GM10248 (cell line): Measurements from ENCODE around the gene LFNG.

Experiments
- CTCF ChIA-PET: fragments of 300-600 bp; sonication (Branson Sonifier 250); formaldehyde crosslinking; extraction: SDS; loops from one replicate; lab custom pipeline; 2021; ENCODE audit warnings: antibody characterized with exemption; lab: Yijun Ruan, JAX
- POLR2A ChIA-PET: fragments of 350-650 bp; sonication (Branson Sonifier 250); formaldehyde crosslinking; extraction: SDS; loops from one replicate; lab custom pipeline; 2020; ENCODE audit warnings: antibody characterized with exemption; lab: Yijun Ruan, JAX
- DNase-seq: peaks from one replicate; pipeline ENCODE4 v3.0.0; 2012; ENCODE audit errors: extremely low spot score
- TF ChIP-seq, protein P1 (sequence below): IDR thresholded peaks from 2 replicates; pipeline ENCODE4 v1.5.1; 2012; ENCODE audit warnings: mild to moderate bottlenecking, low read depth; ENCODE audit errors: extremely low read depth, missing control alignments, control extremely low read depth

Gene LFNG

DNA sequence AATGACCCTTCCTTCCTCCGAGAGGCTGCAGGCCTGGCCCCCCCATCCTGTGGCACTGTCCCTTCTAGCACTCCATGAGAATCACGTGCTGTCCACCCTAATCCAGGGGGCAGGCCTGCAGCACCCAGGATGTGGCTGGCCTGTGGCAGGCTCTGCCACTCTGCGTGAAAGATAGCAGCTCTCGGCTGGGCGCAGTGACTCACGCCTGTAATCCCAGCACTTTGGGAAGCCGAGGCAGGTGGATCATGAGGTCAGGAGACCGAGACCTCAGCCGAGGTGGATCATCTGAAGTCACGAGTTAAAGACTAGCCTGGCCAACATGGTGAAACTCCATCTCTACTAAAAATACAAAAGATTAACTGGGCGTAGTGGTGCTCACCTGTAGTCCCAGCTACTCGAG is 18.9 kb upstream of the LFNG start:
- DNase-seq, result no peak

DNA sequence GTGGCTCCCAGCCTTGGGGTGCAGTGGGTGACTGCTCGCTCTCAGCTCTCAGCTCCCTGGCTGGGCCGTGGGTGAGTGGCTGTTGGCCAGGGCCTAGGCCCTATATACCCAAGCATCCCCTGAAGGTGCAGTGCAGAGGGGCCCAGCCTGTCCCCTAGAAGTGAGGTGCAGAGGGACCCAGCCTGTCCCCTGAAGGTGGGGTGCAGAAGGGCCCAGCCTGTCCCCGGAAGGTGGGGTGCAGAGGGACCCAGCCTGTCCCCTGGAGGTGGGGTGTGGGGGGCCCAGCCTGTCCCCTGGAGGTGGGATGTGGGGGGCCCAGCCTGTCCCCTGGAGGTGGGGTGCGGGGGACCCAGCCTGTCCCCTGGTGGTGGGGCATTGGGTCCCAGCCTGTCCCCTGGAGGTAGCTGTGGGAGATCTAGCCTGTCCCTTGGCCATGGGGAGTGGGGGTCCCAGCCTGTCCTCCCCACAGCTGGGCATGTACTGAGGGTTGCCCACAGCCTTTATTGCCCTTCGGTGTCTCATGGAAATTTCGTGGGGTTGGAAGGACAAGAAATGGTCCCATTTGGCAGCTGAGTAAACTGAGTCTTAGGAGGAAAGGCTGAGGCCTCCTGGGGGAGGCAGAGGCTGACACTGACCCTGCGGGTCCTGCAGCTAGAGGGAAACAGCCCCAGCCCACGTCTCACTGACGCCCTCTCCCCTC is 17.5 kb upstream of the LFNG start:
- DNase-seq, result no peak
- POLR2A ChIA-PET, result no interaction called here
- TF ChIP-seq, protein P1, sequence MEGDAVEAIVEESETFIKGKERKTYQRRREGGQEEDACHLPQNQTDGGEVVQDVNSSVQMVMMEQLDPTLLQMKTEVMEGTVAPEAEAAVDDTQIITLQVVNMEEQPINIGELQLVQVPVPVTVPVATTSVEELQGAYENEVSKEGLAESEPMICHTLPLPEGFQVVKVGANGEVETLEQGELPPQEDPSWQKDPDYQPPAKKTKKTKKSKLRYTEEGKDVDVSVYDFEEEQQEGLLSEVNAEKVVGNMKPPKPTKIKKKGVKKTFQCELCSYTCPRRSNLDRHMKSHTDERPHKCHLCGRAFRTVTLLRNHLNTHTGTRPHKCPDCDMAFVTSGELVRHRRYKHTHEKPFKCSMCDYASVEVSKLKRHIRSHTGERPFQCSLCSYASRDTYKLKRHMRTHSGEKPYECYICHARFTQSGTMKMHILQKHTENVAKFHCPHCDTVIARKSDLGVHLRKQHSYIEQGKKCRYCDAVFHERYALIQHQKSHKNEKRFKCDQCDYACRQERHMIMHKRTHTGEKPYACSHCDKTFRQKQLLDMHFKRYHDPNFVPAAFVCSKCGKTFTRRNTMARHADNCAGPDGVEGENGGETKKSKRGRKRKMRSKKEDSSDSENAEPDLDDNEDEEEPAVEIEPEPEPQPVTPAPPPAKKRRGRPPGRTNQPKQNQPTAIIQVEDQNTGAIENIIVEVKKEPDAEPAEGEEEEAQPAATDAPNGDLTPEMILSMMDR, result no peak
- CTCF ChIA-PET, result interaction anchor here (0.6 to 1.9 kb wide), 3 partner anchors 10 to 33 kb away, joined by 3 to 6 read pairs (median 6); no protein-coding TSS in a partner anchor

More for the DNA sequence above, 18.9 kb upstream of the LFNG start:
- CTCF ChIA-PET, result interaction anchor here (1.3 to 1.9 kb wide), 2 partner anchors 13 to 32 kb away, joined by 4 to 6 read pairs; no protein-coding TSS in a partner anchor
- POLR2A ChIA-PET, result no interaction called here
- TF ChIP-seq, protein P1, result no peak

DNA sequence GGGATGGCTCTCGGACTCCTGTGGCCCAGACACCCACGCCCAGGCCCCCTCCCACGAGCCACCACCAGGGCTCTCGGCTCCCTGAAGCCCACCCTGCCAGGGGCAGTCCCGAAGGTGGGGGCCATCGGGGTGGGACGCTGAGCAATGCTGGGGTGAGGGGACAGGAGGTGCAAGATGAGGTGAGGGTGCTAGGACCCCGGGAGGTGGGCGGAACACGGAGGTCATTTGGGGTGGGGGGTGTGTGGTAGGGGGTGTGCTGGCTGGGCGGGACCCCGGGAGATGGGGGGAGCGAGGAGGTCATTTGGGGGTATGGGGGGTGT is 17.0 kb upstream of the LFNG start:
- CTCF ChIA-PET, result interaction anchor here (1.7 kb wide), 1 partner anchor 10 kb away, joined by 6 read pairs; no protein-coding TSS in a partner anchor
- no peak for DNase-seq
- TF ChIP-seq, protein P1, result no peak
- POLR2A ChIA-PET, result no interaction called here

- TF ChIP-seq, protein P1, result no peak
- POLR2A ChIA-PET, result no interaction called here
- CTCF ChIA-PET, result no interaction called here
- DNase-seq, result no peak
These were observed 16.3 kb upstream of the LFNG start for GRCh38 chr7:2503056-2503941.

- DNase-seq, result no peak
These were observed 15.3 kb upstream of the LFNG start for GRCh38 chr7:2504128-2504888.

More at GRCh38 chr7:2504128-2504888, 15.3 kb upstream of the LFNG start:
- POLR2A ChIA-PET, result no interaction called here
- CTCF ChIA-PET, result interaction anchor here (1.1 kb wide), 1 partner anchor 54 kb away, joined by 3 read pairs; no protein-coding TSS in a partner anchor
- TF ChIP-seq, protein P1, result no peak
